Right forelimb (tissue), 1 donor: ENCODE data around the gene IRX3.

Experiments
- DNase-seq: peaks from one replicate; pipeline ENCODE4 v3.0.0-alpha.2; 2018

IRX3 gene

GRCh38 chr16:54286366-54287130 is at the start of gene IRX3:
Gene IRX3, minus strand, starts transcription at chr16:54286787. Its CDS starts 737 bp downstream, at chr16:54286050.
- peak; percentile 86 for DNase-seq

GRCh38 chr16:54335230-54335629 is 48.6 kb upstream of the IRX3 start:
- no peak for DNase-seq

GRCh38 chr16:54334208-54334607 is 47.6 kb upstream of the IRX3 start:
- DNase-seq: no peak

- DNase-seq: no peak
Measured at GRCh38 chr16:54331241-54332002, 44.8 kb upstream of the IRX3 start.

- DNase-seq: no peak
Measured at GRCh38 chr16:54327609-54328008, 41.0 kb upstream of the IRX3 start.

GRCh38 chr16:54326266-54326662 is 39.7 kb upstream of the IRX3 start:
- no peak for DNase-seq

GRCh38 chr16:54325616-54326265 is 39.2 kb upstream of the IRX3 start:
- DNase-seq: no peak

GRCh38 chr16:54324716-54325115 is 38.1 kb upstream of the IRX3 start:
- DNase-seq: no peak

GRCh38 chr16:54320697-54321340 is 34.2 kb upstream of the IRX3 start:
- DNase-seq: no peak

- no peak for DNase-seq
Measured at GRCh38 chr16:54318941-54319340, 32.4 kb upstream of the IRX3 start.

GRCh38 chr16:54317101-54317611 is 30.6 kb upstream of the IRX3 start:
- no peak for DNase-seq

GRCh38 chr16:54316095-54316889 is 29.7 kb upstream of the IRX3 start:
- DNase-seq: no peak

GRCh38 chr16:54313789-54314188 is 27.2 kb upstream of the IRX3 start:
- DNase-seq: no peak

GRCh38 chr16:54312502-54312991 is 26.0 kb upstream of the IRX3 start:
- no peak for DNase-seq

- no peak for DNase-seq
Measured at GRCh38 chr16:54309341-54309740, 22.8 kb upstream of the IRX3 start.

- DNase-seq: no peak
Measured at GRCh38 chr16:54305080-54305479, 18.5 kb upstream of the IRX3 start.

GRCh38 chr16:54303613-54304012 is 17.0 kb upstream of the IRX3 start:
- DNase-seq: no peak

GRCh38 chr16:54297154-54297553 is 10.6 kb upstream of the IRX3 start:
- DNase-seq: no peak

- DNase-seq: no peak
Measured at GRCh38 chr16:54296543-54296942, 10.0 kb upstream of the IRX3 start.

GRCh38 chr16:54291656-54292487 is 5.3 kb upstream of the IRX3 start:
- DNase-seq: no peak
